DMS79 treated with DMSO at 0.1 percent for 48 hours (cell line): ENCODE data around the gene MACROH2A1.
A peak's percentile ranks its signal among the peaks of the same experiment; 100 is the strongest.

Experiments
- DNase-seq: peaks from one replicate; lab custom pipeline; 2025; lab: John Stamatoyannopoulos, UW

The MACROH2A1 gene

DNA sequence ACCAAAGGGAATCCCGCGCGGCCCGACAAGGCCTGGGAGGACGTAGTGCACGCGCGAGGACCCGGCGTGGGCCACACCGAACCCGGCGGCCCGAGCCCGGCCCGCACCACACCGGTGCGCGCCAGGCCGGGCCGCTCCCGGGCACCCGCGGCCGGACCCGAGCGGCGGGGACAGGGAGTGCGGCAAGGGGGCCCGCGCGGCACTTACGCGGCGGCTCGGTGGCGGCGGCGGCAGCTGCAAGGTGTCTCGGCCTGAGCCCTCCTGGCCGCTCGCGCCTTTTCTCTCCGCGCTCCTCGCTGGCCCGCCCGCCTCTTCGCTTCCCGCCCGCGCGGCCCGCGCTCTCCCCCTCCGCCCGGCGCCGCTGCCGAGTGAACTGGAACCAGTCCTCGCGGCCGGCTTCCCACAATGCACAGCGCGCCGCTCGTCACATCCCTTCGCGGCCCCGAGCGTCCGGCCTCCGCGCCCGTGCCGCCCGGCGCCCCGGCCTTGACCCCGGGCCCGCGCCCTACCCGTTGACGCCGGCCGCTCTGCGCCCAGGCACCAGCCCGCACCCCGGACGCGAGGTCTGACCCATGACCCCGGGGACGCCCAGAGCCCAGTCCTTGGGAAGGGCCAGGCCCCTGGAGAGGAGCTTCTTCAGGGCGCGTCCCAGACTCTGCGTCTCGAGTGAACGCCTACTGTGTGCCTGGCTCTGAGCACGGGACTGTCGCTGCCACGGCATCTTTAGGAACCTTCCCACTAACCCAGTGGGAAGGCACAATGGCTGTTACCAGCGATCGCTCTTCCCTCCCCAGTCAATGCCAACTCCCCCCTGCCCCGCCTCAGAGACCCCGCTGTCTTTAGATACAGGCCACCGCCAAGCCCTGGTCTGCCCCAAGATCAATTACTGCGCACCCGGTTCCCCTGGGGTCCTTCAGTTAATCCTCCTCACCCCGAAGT is at the start of gene MACROH2A1:
Gene MACROH2A1 (minus strand): TSS at position 377 of the 939 bp plus-strand sequence. CDS start 10,138 bp downstream, outside the sequence.
- peak; percentile 9 for DNase-seq

DNA sequence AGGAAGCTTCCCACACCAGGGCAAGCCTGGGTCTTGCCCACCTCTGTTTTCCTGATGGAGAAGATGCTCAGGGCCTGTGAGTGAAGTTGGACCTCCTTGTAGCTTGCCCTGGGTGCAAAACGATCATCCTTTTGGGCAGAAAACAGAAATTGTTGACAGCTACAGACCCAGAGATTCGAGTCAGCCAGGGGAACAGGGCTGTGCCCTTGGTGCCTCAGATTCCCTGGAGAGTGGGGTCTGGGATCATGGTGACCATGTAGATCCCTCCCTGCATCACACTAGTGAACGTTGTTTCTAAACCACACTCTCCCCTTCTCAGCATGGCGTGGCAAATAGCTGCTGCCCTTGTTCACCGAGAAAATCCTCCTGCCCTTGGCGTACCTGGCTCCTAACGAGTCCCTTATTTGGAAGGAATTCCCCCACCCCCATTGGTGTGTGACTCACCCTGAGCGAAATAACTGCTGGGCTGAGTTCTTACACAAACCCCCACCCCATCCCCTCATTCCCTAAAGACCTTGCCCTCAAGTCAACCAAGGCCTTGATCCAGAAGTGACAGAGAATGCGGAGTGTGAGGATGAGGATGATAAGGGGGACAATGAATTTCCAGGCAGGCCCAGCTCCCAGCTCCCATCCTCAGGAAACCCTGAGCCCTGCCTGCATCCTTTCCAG is 49.2 kb upstream of the MACROH2A1 start:
- no peak for DNase-seq

- DNase-seq: peak; percentile 2
Observed at GRCh38 chr5:135447298-135447929, 48.4 kb upstream of the MACROH2A1 start, which contains the start of gene DCANP1. TSS of gene DCANP1 (minus strand) at chr5:135447348. CDS start at chr5:135447108, 240 bp downstream.

GRCh38 chr5:135446615-135447014 is 47.6 kb upstream of the MACROH2A1 start:
- DNase-seq: no peak

DNA sequence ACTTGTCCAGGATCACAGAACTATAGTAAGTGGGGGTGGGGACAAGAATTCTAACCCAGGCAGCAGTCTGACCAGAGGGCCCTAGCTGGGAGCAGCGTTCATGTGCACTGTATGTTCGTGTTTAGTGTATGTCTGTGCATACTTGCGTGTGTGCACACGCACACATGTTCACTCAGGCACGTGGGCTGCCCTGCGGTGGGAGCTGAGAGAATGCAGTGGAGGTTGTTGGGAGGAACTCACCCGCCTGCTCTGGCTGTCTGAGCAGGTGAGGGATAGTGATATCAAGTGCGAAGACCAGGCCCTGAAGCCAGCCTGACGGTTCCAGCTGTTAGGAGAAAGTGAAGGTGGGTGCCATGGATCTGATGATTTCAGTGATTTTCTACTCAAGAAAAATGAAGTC is 47.2 kb upstream of the MACROH2A1 start:
- no peak for DNase-seq

DNA sequence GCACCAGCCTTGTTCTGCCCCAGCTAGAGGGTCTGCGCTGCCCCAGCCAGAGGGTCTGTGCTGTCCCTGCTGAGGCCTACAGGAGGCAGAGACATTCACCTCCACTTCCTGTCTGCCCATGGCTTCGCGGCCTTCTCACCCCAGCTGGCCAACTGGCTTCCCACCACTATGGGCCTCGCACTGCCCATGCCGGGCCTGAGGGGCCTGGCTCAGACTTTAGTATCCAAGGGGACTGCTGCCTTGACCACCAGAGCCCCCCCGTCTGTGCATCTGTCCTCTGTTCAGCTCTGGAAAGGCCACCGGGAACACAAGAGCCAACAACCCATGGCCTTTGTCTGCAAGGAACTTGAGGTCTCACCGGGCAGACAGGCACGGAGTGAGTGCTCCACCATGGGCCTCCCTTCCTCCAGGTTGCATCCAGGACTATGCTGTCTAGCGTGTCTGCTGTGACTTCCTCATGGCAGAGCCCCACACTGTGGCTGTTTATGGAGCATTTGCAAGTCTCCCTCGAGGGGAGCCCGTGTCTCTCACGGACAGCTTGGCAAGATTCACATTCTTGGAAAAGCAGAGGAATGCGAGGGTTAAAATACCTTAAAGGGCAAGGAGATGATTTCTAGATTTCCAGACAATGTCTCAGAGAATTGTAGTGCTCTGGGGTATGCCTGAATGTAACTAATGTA is 46.4 kb upstream of the MACROH2A1 start:
- no peak for DNase-seq

DNA sequence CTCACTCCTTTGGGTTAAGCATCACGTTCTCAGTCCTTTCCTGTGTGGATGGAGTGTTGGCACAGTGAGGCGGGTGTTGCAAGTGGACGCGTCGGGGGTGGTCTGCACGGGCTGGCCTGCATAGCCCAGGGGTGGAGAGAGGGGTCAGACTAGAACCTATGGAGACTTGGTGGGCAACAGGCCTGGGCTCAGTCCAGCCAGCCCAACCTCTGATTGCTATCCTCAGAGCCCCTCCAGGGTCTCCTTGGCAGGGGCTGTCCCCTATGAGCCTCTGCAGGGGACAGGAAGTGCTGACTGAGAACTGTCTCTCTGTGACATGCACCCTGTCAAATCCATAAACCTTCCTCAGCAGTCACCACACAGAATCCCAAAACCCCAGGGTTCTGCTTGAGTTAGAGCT is 45.9 kb upstream of the MACROH2A1 start:
- DNase-seq: no peak

GRCh38 chr5:135444360-135444759 is 45.3 kb upstream of the MACROH2A1 start:
- DNase-seq: no peak

- no peak for DNase-seq
Observed at GRCh38 chr5:135443161-135443960, 44.3 kb upstream of the MACROH2A1 start.

DNA sequence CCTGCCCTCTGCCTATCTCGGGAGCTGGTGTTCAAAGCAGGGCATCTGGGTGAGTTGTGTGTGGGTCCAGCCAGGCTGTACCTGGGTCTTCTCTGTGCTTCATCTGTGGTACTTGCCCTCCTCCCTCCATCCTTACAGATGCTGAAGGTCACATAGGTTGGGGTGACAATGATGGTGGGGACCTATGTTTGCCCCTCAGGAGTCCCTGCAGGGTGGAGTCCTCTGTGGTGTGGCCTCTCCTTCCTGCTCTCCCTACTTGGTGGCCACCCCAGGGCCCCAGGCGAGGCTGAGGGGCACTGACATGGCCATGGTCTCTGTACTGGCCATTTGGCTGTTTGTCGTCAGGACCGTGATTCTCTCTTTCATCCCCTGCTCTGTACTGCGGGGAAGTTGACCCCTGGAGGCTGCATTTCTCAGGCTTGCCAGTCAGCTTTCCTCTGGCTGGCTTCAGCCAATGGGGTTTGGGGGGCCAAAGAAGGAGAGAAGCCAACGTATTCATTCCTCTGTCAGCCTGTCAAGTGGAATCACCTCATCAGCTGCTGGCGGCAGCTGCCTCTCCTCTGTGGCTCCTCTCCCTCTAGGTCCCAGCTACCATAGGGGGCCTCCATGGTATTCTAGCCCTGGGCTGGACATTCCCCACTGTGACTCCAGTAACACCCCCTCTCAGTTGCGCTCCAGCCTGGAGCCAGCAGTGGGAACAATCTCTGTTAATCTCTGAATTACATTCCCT is 43.6 kb upstream of the MACROH2A1 start:
- DNase-seq: no peak

DNA sequence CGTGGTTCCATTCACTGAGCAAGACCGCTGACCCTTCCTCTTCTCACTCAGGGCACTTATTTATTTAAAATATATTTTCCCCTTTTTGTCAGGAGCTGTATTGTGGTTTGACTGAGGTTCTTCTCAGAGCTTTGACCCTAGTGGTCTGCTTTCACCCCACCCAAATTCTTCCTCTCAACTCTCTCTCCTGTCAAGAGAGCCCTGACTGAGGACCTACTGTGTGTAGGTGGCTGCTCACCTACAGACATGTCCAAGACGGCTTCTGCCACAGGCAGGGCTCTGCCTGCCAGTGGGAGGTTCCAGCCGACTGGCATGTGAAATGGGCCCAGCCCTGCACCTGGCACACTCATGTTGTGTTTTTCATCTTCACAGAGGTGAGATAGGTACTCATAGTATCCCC is 42.9 kb upstream of the MACROH2A1 start:
- DNase-seq: no peak

- no peak for DNase-seq
Observed at GRCh38 chr5:135441350-135441831, 42.4 kb upstream of the MACROH2A1 start.

GRCh38 chr5:135440916-135441315 is 41.9 kb upstream of the MACROH2A1 start:
- DNase-seq: no peak

- DNase-seq: no peak
Observed at GRCh38 chr5:135439231-135440205, 40.5 kb upstream of the MACROH2A1 start.

- no peak for DNase-seq
Observed at GRCh38 chr5:135438636-135439221, 39.7 kb upstream of the MACROH2A1 start.

DNA sequence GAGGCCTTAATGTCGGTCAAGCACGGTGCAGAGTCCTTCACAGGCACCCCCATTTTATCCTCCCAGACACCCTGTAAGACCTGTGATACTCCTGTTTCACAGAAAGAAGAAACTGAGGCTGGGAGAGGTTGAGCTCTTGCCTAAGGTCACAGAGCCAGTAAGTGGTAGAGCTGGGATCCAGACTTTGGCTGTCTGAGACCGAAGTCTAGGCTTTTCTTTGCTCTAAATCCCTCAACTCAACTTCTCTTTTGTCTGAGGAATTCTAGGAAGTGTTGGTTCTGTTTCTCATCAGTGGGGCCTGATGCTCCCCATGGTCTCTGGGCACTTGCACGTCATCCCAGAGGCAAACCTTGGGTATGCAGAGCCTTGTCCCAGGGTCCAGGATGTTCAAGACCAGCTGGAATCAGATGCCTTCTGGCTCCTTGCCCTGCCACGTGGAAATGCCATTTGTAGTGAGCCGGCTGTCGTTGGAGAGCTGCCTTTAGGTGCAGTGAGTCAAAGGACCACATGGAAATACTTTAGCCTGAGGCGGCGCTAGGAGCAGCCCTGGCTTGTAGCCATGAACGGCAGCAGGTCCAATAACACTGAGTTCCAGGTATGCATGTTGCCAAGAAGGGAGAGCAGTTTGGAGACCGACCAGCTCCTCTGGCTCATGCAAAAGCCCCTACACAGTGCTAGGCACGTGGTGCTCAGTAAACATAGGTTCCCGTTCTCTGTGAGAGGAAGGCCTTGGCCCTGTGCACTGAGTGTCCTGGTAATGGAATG is 38.9 kb upstream of the MACROH2A1 start:
- peak; percentile 55 for DNase-seq

DNA sequence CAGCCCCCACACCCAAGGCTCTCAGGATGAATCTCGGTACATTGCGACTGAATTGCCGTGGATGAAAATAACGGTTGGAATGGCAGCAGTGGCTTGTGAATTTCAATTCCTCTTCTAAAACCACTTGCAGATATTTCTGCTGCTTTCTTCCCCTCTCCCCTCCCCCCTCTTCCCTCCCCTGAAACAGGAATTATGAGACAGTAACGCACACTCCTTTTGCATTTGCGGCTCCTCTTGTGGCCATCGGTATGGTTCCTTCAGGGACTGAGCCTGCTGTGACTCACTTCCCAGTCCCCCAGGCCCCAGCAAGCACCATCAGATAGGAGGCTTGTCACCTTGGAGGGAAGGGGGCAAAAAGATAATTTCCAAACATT is 38.4 kb upstream of the MACROH2A1 start:
- no peak for DNase-seq

GRCh38 chr5:135436951-135437418 is 38.0 kb upstream of the MACROH2A1 start:
- no peak for DNase-seq
